ENCODE data around the gene OR6P1.

DNA sequence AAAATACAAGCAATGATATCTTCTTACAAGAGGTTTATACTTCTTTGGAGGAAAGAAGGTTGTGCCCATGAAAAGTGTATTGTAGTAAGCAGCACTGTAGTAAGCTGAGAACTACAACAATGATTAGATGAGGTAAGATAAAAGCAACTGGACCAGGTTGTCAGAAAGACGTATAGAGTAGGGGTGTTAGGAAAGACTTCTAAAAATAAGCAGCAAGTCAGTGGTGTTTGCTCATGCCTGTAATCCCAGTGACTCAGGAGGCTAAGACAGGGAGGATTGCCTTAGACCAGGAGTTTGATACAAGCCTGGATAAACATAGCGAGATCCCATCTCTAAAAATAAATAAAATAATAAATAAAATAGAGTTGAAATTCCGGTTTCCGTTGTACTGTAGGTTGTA lies 13.6 kb upstream of the OR6P1 start:
- TF ChIP-seq, protein P1, sequence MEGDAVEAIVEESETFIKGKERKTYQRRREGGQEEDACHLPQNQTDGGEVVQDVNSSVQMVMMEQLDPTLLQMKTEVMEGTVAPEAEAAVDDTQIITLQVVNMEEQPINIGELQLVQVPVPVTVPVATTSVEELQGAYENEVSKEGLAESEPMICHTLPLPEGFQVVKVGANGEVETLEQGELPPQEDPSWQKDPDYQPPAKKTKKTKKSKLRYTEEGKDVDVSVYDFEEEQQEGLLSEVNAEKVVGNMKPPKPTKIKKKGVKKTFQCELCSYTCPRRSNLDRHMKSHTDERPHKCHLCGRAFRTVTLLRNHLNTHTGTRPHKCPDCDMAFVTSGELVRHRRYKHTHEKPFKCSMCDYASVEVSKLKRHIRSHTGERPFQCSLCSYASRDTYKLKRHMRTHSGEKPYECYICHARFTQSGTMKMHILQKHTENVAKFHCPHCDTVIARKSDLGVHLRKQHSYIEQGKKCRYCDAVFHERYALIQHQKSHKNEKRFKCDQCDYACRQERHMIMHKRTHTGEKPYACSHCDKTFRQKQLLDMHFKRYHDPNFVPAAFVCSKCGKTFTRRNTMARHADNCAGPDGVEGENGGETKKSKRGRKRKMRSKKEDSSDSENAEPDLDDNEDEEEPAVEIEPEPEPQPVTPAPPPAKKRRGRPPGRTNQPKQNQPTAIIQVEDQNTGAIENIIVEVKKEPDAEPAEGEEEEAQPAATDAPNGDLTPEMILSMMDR (IDR thresholded peaks at IDR 0.05) = no peak
- no peak for TF ChIP-seq POLR2A (IDR thresholded peaks at IDR 0.05)

All from right lobe of liver (tissue), 4 donors.